Sigmoid colon (tissue), 7 donors: Measurements from ENCODE around the gene MYO7B. TPM values are rescaled to one million over a fixed set of nuclear protein-coding genes. Genes with fewer than 3 reads are reported as not detected.

Experiments
- DNase-seq: peaks from one replicate; pipeline ENCODE4 v3.0.0-alpha.2; 2019
- H3K27ac ChIP-seq, 4 donors: fragments of 200-600 bp; sonication (generic); one replicate each; pipeline ENCODE4 v1.5.1; 2016 to 2019; ENCODE audit warnings: mild to moderate bottlenecking in 1 of 4
- H3K27me3 ChIP-seq, 3 donors: fragments of 200-600 bp; sonication (generic); one replicate each; pipeline ENCODE4 v1.5.1; 2019; ENCODE audit warnings: mild to moderate bottlenecking in 1 of 3
- H3K36me3 ChIP-seq, 4 donors: fragments of 200-600 bp; sonication (generic); one replicate each; pipeline ENCODE4 v1.5.1; 2016 to 2019
- H3K4me1 ChIP-seq, 4 donors: fragments of 200-600 bp; sonication (generic); one replicate each; pipeline ENCODE4 v1.5.1; 2017 to 2019
- H3K4me3 ChIP-seq, 4 donors: fragments of 200-600 bp; sonication (generic); one replicate each; pipeline ENCODE4 v1.5.1; 2017 to 2019; ENCODE audit warnings: mild to moderate bottlenecking in 2 of 4, moderate library complexity in 1 of 4
- H3K9me3 ChIP-seq, 4 donors: fragments of 200-600 bp in 3 of 4; sonication (generic) in 3 of 4; one replicate each; pipeline versions ENCODE4 v1.5.1 to v1.6.1; 2013 to 2019
- CTCF ChIP-seq, 4 experiments: fragments of 450-650 bp in 3 of 4; fragments of 200-600 bp in 1 of 4; IDR thresholded peaks; one replicate each; pipeline ENCODE4 v1.5.1; 2016 to 2019; ENCODE audit warnings: antibody characterized with exemption in 4 of 4, mild to moderate bottlenecking in 3 of 4, moderate library complexity in 2 of 4
- EP300 ChIP-seq, 4 donors: sonication (generic); formaldehyde crosslinking; IDR thresholded peaks; one replicate each; pipeline ENCODE4 v1.6.1; 2017; ENCODE audit warnings: antibody characterized with exemption in 4 of 4
- POLR2A ChIP-seq, 2 donors: fragments of 450-650 bp; IDR thresholded peaks; one replicate each; pipeline ENCODE4 v1.6.1; 2016; ENCODE audit warnings: antibody characterized with exemption in 2 of 2, mild to moderate bottlenecking in 2 of 2, moderate library complexity in 2 of 2
- POLR2AphosphoS5 ChIP-seq, 4 donors: sonication (generic); formaldehyde crosslinking; IDR thresholded peaks; one replicate each; pipeline ENCODE4 v1.6.1; 2017; ENCODE audit warnings: antibody characterized with exemption in 4 of 4
- WGBS, 2 donors: extraction: QIAGEN DNeasy Blood & Tissue Kit; methylation state at CpG; one replicate each; pipeline ENCODE4 v1.1.7; 2013; 5-methylcytosine and 5-hydroxymethylcytosine counted together
- intact Hi-C: fragments of 100-400 bp; cut with DNase I; formaldehyde crosslinking; loops from one replicate; pipeline ENCODE4 v1.15.1; 2023
- polyA plus RNA-seq, 3 donors: library from polyadenylated mRNA; stranded (reverse); fragments of 200-250 nt; gene quantifications; one replicate each; pipeline ENCODE4 v1.2.3, GENCODE V29; 2013
- total RNA-seq, 4 donors: library from RNA; depleted of rRNA; stranded (reverse); fragments of >200 nt; gene quantifications; one replicate each; pipeline ENCODE4 v1.1.0, GENCODE V29; 2016
- donor health status: healthy with polysubstance abuse.
- donor health status: Bipolar disorder and iron deficiency.
- donor health status: healthy.

MYO7B gene
- total and polyA plus RNA-seq, 7 donors = 0.54 to 128 (median 30.3) TPM; not detected in 1

DNA sequence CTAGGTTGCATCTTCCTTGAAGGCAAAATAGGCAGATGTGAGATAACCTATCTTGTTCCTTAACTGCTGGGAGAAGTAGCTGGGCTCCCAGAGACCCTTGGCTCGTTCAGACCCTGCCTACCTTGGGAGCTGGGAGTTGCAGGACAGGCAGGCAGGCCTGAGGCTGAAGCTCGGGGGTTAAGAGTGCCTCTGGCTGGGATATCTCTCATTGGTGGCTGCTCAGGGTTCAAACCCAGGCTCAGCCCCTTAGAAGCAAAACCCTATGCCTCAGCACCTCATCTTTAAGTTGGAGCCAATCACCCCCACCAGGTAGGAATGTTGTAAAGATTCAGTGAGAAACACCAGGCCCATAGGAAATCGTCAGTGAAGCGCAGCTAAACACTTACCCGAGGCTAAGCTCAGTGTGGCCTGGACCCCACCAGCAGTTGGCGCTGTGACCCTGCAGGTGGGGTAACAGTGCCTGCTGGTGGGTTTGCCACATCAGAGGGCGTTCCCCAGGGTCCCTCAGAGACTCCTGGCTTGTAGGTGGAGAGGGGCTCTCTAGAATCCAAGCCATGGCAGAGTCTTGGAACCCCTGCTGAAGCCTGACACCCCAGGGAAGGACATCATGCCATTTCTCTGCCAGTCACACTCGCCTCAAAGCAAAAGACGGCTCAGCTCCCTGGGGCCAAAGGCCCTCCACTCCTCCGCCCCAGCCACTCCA, 55.9 kb downstream of the MYO7B start:
- 54 to 78% methylated on average over 10 of the region's 10 CpGs for WGBS, 2 donors
- H3K4me3 ChIP-seq = no peak overlapping the region
- H3K9me3 ChIP-seq = no peaks in the 10 kb centered on the region
- no peaks in the 10 kb centered on the region for H3K36me3 ChIP-seq
- H3K27ac ChIP-seq = no peak overlapping the region
- TF ChIP-seq EP300 (IDR thresholded peaks at IDR 0.05) = no peak
- peak; percentile 81 to 94 (median 90) for TF ChIP-seq CTCF (IDR thresholded peaks at IDR 0.05)
- H3K27me3 ChIP-seq = no peaks in the 10 kb centered on the region
- DNase-seq = peak; percentile 85
- intact Hi-C loops = loop anchor here (2.0 to 5.0 kb wide), 2 partner anchors 111 to 221 kb away; partner anchors contain the start of gene WDR33
- no peaks in the 10 kb centered on the region for H3K4me1 ChIP-seq

- WGBS, 2 donors = 95 to 96% methylated on average over 37 of the region's 37 CpGs
- Histone ChIP-seq H3K9me3 (no peaks in the 10 kb centered on the region), H3K27me3 (no peaks in the 10 kb centered on the region), H3K27ac (no peak overlapping the region), H3K36me3 (no peaks in the 10 kb centered on the region), H3K4me1 (no peaks in the 10 kb centered on the region), H3K4me3 (no peak overlapping the region)
- intact Hi-C loops = loop anchor here (5.0 kb wide), 1 partner anchor 220 kb away; the partner anchor contains the start of gene WDR33
- DNase-seq = no peak
- TF ChIP-seq POLR2AphosphoS5 (IDR thresholded peaks at IDR 0.05) (no peak), POLR2A (IDR thresholded peaks at IDR 0.05) (no peak), EP300 (IDR thresholded peaks at IDR 0.05) (no peak), CTCF (IDR thresholded peaks at IDR 0.05) (no peak)
Measured at GRCh38 chr2:127592761-127593227, 57.3 kb downstream of the MYO7B start.

DNA sequence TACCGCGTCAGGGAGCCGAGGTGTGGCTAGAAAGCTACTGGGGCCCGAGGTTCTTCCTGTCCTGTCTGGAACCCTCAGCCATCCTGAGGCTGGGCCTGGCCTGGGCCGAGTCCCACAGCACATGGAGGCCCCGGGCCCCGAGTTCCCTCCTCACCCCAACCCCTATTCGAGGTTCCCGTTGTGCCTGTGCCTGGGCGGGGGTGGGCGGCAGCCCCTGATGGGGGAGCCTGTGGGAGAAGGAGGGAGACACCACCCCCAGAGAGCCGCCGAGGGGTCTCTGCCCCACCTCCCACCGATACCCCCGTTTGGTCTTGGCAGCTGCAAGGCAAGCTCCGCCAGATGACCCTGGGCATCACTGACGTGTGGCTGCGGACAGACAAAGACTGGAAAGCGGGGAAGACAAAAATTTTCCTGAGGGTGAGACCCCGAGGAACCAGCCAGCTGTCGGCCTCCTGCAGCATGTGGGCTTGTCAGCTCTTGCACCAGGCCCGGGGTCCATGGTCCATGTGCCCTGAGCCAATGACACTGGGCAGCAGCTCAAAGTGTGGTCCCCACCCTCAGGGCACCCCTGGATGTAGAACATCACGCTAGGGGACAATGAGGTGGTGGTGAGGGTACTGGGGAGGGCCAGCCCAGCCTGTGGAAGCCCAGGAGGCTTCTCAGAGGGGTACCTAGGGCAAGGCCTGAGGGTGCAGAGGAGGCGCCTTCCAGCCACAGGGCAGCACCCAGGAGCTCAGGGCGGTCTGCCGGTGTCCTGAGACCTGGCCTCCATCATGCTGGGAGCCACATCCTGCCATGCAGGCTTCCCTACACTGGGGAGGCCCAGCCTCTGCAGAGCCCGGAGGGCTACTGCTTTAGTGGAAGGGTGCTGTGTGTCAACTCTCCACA, 58.0 kb downstream of the MYO7B start:
- 89 to 93% methylated on average over 27 of the region's 27 CpGs for WGBS, 2 donors
- H3K4me3 ChIP-seq = no peak overlapping the region
- no peaks in the 10 kb centered on the region for H3K4me1 ChIP-seq
- H3K27ac ChIP-seq = no peak overlapping the region
- intact Hi-C loops = loop anchor here (5.0 kb wide), 1 partner anchor 219 kb away; the partner anchor contains the start of gene WDR33
- no peak for DNase-seq
- no peaks in the 10 kb centered on the region for H3K27me3 ChIP-seq
- H3K9me3 ChIP-seq = no peaks in the 10 kb centered on the region
- TF ChIP-seq CTCF (IDR thresholded peaks at IDR 0.05) = no peak
- no peak for TF ChIP-seq POLR2A (IDR thresholded peaks at IDR 0.05)
- no peak for TF ChIP-seq POLR2AphosphoS5 (IDR thresholded peaks at IDR 0.05)
- no peak for TF ChIP-seq EP300 (IDR thresholded peaks at IDR 0.05)
- no peaks in the 10 kb centered on the region for H3K36me3 ChIP-seq

GRCh38 chr2:127594116-127594591, 58.7 kb downstream of the MYO7B start:
- DNase-seq = no peak
- no peak overlapping the region for H3K4me3 ChIP-seq
- H3K4me1 ChIP-seq = no peaks in the 10 kb centered on the region
- no peaks in the 10 kb centered on the region for H3K36me3 ChIP-seq
- H3K27me3 ChIP-seq = no peaks in the 10 kb centered on the region
- no peaks in the 10 kb centered on the region for H3K9me3 ChIP-seq
- H3K27ac ChIP-seq = no peak overlapping the region
- intact Hi-C loops = loop anchor here (5.0 kb wide), 1 partner anchor 218 kb away; the partner anchor contains the start of gene WDR33
- TF ChIP-seq POLR2A (IDR thresholded peaks at IDR 0.05) = no peak
- TF ChIP-seq CTCF (IDR thresholded peaks at IDR 0.05) = no peak
- no peak for TF ChIP-seq EP300 (IDR thresholded peaks at IDR 0.05)
- no peak for TF ChIP-seq POLR2AphosphoS5 (IDR thresholded peaks at IDR 0.05)
- WGBS, 2 donors = 94 to 96% methylated on average over 10 of the region's 10 CpGs
